Activated T-helper 17 cell treated with anti-CD3 and anti-CD28 coated beads, Interleukin-2, amount 50 U/mL, for 72 hours (primary cell): ENCODE data around the gene MEGF11. TPM values are rescaled to one million over a fixed set of nuclear protein-coding genes. Genes with fewer than 3 reads are reported as not detected.

Experiments
- ATAC-seq: fragments of 150-1000 bp; cut with Tn5 transposase; replicated peaks from 2 replicates; pipeline ENCODE4 v1.10.0; 2021; ENCODE audit warnings: mild to moderate bottlenecking, moderate library complexity
- H3K27ac Mint-ChIP-seq: one replicate; pipeline ENCODE4 v1.8.0; 2022; ENCODE audit warnings: mixed read lengths
- H3K27me3 Mint-ChIP-seq: one replicate; pipeline ENCODE4 v1.8.0; 2022; ENCODE audit warnings: mixed read lengths
- H3K36me3 Mint-ChIP-seq: one replicate; pipeline ENCODE4 v1.8.0; 2022; ENCODE audit warnings: low read depth, mild to moderate bottlenecking, mixed read lengths
- H3K4me1 Mint-ChIP-seq: one replicate; pipeline ENCODE4 v1.8.0; 2022; ENCODE audit warnings: mixed read lengths
- H3K4me3 Mint-ChIP-seq: one replicate; pipeline ENCODE4 v1.8.0; 2022; ENCODE audit warnings: mild to moderate bottlenecking, mixed read lengths
- H3K9me3 Mint-ChIP-seq: one replicate; pipeline ENCODE4 v1.8.0; 2022; ENCODE audit warnings: mixed read lengths
- total RNA-seq, 2 donors: library from RNA; stranded (reverse); gene quantifications; one replicate each; pipeline ENCODE4 v1.2.3, GENCODE V29; 2022

MEGF11 gene
- total RNA-seq, 2 donors from 2014 or later: not detected

DNA sequence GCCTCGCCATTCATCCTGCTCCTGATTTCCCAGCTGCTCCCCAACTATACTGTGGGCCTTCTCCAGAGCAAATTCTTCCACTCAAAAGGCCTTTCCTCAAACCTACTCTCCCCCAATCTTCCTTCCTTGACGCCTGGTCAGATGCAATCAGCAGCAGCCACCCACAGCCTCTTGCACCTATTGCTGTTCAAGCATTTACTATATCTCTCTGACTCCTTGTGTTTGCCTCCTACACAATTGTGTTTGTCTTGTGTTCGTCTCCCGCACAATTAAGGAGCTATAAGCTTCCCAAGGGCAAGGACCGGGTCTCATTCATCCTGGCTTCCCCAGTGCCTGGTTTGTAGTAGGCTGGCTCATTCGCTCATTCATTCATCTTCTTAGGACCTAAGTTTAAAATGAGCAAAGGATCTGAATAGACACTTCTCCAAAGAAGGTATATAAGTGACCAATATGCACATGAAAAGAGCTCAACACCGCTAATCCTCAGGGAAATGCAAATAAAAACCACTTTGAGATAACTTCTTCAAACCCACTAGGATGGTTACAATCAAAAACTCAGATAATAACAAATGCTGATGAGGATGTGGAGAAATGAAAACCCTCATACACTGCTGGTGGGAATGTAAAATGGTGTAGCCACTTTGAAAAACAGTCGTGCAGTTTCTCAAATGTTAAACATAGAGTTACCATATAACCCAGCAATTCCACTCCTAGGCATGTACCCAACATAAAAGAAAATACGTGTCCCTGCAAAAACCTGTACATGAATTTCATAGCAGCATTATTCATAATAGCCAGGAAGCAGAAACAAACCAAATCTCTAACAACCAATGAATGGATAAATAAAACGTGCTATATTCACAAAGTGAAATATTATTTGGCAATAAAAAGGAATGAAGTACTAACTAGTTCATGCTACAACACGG lies 31.0 kb downstream of the MEGF11 start:
- no peaks in the 10 kb centered on the region for H3K4me1 Mint-ChIP-seq
- H3K27ac Mint-ChIP-seq: no peak overlapping the region
- no peak for ATAC-seq
- H3K9me3 Mint-ChIP-seq: no peaks in the 10 kb centered on the region
- peaks cover 18% of the 10 kb centered on the region for H3K27me3 Mint-ChIP-seq
- no peak overlapping the region for H3K4me3 Mint-ChIP-seq
- H3K36me3 Mint-ChIP-seq: no peaks in the 10 kb centered on the region

GRCh38 chr15:66221126-66221525 lies 32.4 kb downstream of the MEGF11 start:
- no peaks in the 10 kb centered on the region for H3K9me3 Mint-ChIP-seq
- H3K4me1 Mint-ChIP-seq: no peaks in the 10 kb centered on the region
- ATAC-seq: no peak
- H3K4me3 Mint-ChIP-seq: no peak overlapping the region
- H3K36me3 Mint-ChIP-seq: no peaks in the 10 kb centered on the region
- no peak overlapping the region for H3K27ac Mint-ChIP-seq
- peaks cover 18% of the 10 kb centered on the region for H3K27me3 Mint-ChIP-seq

DNA sequence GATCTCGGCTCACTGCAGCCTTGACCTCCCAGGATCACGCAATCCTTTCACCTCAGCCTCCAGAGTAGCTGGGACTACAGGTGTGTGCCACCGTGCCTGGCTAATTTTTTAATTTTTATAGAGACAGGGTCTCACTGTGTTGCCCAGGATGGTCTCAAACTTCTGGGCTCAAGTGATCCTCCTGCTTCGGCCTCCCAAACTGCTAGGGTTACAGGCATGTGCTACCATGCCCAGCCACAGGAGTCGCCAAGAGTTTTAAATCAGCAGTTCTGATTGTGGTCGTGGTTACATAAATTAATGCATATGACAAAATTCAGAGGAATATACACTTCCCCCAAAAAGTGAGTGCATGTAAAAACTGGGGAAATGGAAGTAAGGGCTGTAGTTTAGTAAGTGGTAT lies 32.9 kb downstream of the MEGF11 start:
- H3K27me3 Mint-ChIP-seq: peaks cover 18% of the 10 kb centered on the region
- no peak overlapping the region for H3K4me3 Mint-ChIP-seq
- no peak overlapping the region for H3K27ac Mint-ChIP-seq
- no peaks in the 10 kb centered on the region for H3K36me3 Mint-ChIP-seq
- no peaks in the 10 kb centered on the region for H3K9me3 Mint-ChIP-seq
- ATAC-seq: no peak
- no peaks in the 10 kb centered on the region for H3K4me1 Mint-ChIP-seq

- ATAC-seq: no peak
- Mint-ChIP-seq H3K4me1 (no peaks in the 10 kb centered on the region), H3K9me3 (no peaks in the 10 kb centered on the region), H3K36me3 (no peaks in the 10 kb centered on the region), H3K4me3 (no peak overlapping the region), H3K27ac (no peak overlapping the region), H3K27me3 (peaks cover 18% of the 10 kb centered on the region)
Measured at GRCh38 chr15:66219339-66219738, 34.2 kb downstream of the MEGF11 start.

DNA sequence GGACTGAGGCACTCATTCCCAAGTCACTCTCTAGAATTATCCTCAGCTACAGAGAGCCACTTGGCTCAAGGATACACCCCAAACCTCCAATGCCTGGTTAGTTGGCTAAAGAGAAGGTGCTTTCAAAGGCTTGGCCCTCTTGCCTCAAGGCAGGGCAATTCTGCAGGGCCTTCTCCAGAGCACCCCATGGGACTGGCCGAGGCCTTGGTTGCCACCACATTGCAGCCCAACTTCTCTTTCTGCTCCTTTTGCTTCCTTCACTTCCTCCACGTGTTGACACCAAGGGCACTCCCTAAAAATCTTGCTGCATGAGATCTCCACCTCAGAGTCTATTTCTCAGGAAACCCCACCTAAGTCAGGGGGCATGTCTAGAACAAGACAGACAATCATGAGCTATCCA lies 36.7 kb downstream of the MEGF11 start:
- Mint-ChIP-seq H3K9me3 (no peaks in the 10 kb centered on the region), H3K27me3 (peaks cover 12% of the 10 kb centered on the region), H3K36me3 (no peaks in the 10 kb centered on the region), H3K27ac (no peak overlapping the region), H3K4me1 (no peaks in the 10 kb centered on the region), H3K4me3 (no peak overlapping the region)
- ATAC-seq: no peak

DNA sequence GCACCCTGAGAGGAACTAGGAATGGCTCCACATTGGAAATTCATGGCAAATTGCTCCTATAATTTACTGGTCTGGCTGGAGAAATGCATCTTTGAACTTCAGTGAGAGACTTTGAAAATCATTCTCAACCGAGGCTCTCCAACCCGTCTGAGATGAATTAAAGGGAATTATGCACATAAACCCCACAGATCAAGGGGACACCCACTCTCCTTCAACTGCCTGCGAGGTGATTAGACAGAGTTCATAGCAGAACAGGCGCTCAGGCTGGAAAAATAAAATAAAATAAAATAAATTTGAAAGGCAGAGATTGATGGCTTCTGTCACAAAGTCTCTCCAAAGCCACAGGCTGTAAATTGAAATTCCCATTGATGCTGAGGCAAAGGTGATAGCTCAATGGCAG lies 37.7 kb downstream of the MEGF11 start:
- H3K4me3 Mint-ChIP-seq: no peak overlapping the region
- H3K9me3 Mint-ChIP-seq: no peaks in the 10 kb centered on the region
- no peaks in the 10 kb centered on the region for H3K4me1 Mint-ChIP-seq
- ATAC-seq: no peak
- peaks cover 4% of the 10 kb centered on the region for H3K27me3 Mint-ChIP-seq
- no peak overlapping the region for H3K27ac Mint-ChIP-seq
- no peaks in the 10 kb centered on the region for H3K36me3 Mint-ChIP-seq

DNA sequence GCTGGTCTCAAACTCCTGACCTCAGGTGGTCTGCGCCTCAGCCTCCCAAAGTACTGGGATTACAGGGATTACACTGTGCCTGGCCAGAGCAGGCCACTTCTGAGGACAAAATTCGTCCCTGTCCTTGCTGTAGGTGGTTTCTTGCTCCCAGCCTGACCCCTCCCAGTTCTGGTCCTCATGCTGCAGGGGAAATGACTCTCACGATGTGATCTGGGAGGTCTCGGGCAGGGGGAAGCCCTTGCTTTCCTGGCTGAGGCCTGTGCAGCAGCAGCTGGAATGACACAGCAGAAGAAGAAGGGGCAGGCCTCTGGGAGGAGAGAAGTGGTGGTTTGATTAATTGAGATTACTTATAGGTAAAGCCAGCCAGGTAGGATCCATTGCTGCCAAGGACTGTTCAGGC lies 39.3 kb downstream of the MEGF11 start:
- Mint-ChIP-seq H3K27ac (no peak overlapping the region), H3K27me3 (no peaks in the 10 kb centered on the region), H3K9me3 (no peaks in the 10 kb centered on the region), H3K4me3 (no peak overlapping the region), H3K36me3 (no peaks in the 10 kb centered on the region), H3K4me1 (no peaks in the 10 kb centered on the region)
- ATAC-seq: no peak

GRCh38 chr15:66212563-66212921 lies 41.0 kb downstream of the MEGF11 start:
- H3K27ac Mint-ChIP-seq: no peak overlapping the region
- H3K27me3 Mint-ChIP-seq: no peaks in the 10 kb centered on the region
- no peak for ATAC-seq
- no peak overlapping the region for H3K4me3 Mint-ChIP-seq
- no peaks in the 10 kb centered on the region for H3K36me3 Mint-ChIP-seq
- H3K4me1 Mint-ChIP-seq: no peaks in the 10 kb centered on the region
- H3K9me3 Mint-ChIP-seq: no peaks in the 10 kb centered on the region

DNA sequence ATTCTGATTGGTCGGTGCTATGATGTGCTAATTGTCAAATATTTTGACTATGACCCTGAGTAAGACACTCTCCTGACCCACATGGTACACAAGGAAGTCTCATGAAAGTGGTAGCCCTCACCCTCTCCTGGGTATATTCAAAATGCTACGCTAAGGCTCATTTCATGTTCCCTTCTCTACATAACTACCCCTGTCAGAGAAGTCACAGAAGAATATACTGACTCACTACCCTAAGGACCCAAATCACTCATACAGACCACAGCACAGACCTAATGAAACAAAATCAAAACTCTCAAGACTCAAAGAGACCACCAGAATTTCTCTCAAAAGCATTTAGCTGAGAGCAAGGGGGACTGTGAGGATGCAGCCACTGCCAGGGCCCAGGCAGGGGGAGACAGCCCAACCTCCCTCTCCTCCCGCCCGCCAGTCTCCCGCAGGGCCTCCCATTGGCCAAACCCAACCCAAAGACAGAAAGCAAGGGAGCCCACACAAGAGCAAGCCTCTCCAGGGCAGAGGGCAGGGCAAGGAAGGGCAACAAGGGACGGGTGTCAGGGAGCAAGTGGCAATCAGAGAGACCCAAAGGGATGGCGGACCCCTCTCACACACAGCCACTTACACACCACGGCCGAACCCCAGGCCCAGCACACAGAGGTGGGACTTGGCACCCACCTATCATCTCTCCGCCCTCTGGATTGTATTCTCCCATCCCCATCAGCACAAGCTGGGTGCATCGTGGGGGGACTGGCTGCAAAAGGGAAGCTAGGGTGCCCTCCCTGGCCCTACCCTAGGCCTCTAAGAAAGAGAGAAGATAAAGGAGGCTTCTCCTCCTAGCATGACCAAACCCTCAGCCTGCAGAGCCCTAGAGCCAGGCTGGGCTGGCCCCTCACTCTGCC lies 41.6 kb downstream of the MEGF11 start:
- Mint-ChIP-seq H3K4me3 (no peak overlapping the region), H3K9me3 (no peaks in the 10 kb centered on the region), H3K27ac (no peak overlapping the region), H3K36me3 (no peaks in the 10 kb centered on the region), H3K4me1 (no peaks in the 10 kb centered on the region), H3K27me3 (peaks cover 4% of the 10 kb centered on the region)
- peak; percentile 24 for ATAC-seq

DNA sequence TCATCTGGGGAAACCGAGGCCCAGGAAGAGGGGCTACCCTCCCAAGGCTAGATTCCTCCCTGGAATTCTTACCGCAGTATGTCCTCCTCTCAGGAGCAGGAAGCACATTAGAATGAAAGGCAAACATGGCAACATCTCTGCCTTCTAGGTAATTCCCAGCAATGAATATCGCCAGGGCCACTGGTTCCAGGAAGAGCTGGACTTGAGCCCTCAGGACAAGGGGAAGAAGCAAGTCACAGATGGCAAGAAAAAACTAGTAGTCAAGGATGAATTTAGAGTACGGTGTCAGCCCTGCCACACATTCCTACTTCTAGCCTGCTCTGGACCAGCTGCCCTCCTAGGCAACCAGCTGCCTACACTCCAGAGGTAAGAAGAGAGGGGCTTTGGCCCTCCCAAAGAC lies 42.9 kb downstream of the MEGF11 start:
- H3K27me3 Mint-ChIP-seq: peaks cover 10% of the 10 kb centered on the region
- no peak for ATAC-seq
- no peaks in the 10 kb centered on the region for H3K4me1 Mint-ChIP-seq
- no peak overlapping the region for H3K27ac Mint-ChIP-seq
- no peak overlapping the region for H3K4me3 Mint-ChIP-seq
- H3K36me3 Mint-ChIP-seq: no peaks in the 10 kb centered on the region
- H3K9me3 Mint-ChIP-seq: no peaks in the 10 kb centered on the region

DNA sequence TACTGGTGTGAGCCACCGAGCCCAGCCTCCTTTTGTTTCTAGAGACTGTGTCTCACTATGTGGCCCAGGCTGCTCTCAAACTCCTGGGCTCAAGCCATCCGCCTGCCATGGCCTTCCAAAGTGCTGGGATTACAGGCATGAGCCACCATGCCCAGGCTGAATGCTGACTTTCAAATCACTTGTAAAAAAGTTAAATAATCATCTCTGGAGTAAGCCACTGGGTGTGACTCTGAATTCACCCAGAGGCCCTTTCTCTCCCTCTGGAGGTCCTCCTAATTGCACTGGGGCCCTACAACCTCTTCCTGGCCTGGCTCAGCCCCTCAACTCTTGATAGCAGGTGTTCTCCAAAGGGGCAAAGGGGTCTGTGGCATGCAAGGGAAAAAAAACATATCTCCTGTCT lies 54.8 kb downstream of the MEGF11 start:
- no peaks in the 10 kb centered on the region for H3K36me3 Mint-ChIP-seq
- no peak for ATAC-seq
- no peaks in the 10 kb centered on the region for H3K9me3 Mint-ChIP-seq
- H3K27ac Mint-ChIP-seq: no peak overlapping the region
- H3K27me3 Mint-ChIP-seq: peaks cover 10% of the 10 kb centered on the region
- no peak overlapping the region for H3K4me3 Mint-ChIP-seq
- peaks cover 4% of the 10 kb centered on the region for H3K4me1 Mint-ChIP-seq

GRCh38 chr15:66196602-66197001 lies 56.9 kb downstream of the MEGF11 start:
- H3K27ac Mint-ChIP-seq: peak overlapping the region; percentile 4
- H3K9me3 Mint-ChIP-seq: no peaks in the 10 kb centered on the region
- peaks cover 4% of the 10 kb centered on the region for H3K4me1 Mint-ChIP-seq
- peaks cover 11% of the 10 kb centered on the region for H3K27me3 Mint-ChIP-seq
- no peaks in the 10 kb centered on the region for H3K36me3 Mint-ChIP-seq
- ATAC-seq: peak; percentile 85
- H3K4me3 Mint-ChIP-seq: no peak overlapping the region

DNA sequence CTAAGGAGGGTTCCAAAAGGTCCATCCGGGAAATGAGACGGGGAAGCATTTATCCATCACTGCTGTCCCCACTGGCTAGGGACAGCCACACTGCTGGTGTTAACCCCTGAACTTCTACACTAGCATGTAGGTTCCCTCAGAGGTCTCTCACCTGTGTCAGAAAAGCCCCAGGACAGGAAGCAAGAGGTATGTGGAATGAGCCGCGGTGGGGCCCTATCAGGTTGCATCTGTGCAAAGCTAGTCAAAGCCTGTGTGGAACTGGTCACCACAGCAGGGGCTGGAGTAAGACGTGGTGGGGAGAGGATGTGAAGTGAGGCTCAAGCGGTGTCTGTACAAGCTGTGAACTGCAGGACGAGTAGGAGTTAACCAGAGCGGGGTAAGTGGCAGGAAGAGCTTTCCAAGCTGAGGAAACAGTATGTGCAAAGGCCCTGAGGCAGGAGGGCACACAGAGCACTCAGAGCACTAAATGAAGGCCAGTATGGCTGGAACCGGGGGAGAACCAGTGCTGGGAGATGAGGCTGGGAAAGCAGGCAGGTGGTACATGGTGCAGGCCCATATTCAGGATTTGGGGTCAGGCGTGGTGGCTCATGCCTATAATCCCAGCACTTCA lies 57.8 kb downstream of the MEGF11 start:
- no peak for ATAC-seq
- peaks cover 4% of the 10 kb centered on the region for H3K4me1 Mint-ChIP-seq
- H3K27me3 Mint-ChIP-seq: peaks cover 7% of the 10 kb centered on the region
- H3K4me3 Mint-ChIP-seq: no peak overlapping the region
- H3K36me3 Mint-ChIP-seq: no peaks in the 10 kb centered on the region
- no peaks in the 10 kb centered on the region for H3K9me3 Mint-ChIP-seq
- H3K27ac Mint-ChIP-seq: no peak overlapping the region

- Mint-ChIP-seq H3K4me1 (peaks cover 4% of the 10 kb centered on the region), H3K27me3 (peaks cover 13% of the 10 kb centered on the region), H3K4me3 (no peak overlapping the region), H3K36me3 (no peaks in the 10 kb centered on the region), H3K9me3 (no peaks in the 10 kb centered on the region), H3K27ac (no peak overlapping the region)
- no peak for ATAC-seq
Measured at GRCh38 chr15:66193066-66193465, 60.5 kb downstream of the MEGF11 start.
